Breast epithelium (tissue), 4 donors: ENCODE data around the gene SEPTIN5. TPM values are rescaled to one million over a fixed set of nuclear protein-coding genes. Genes with fewer than 3 reads are reported as not detected.

ENCODE experiments used
- DNase-seq, 2 donors: peaks; one replicate each; pipeline ENCODE4 v3.0.0-alpha.2; 2019; ENCODE audit warnings: low spot score in 2 of 2
- H3K27ac ChIP-seq, 2 donors: fragments of 200-600 bp; sonication (generic) in 1 of 2; one replicate each; pipeline ENCODE4 v1.5.1; 2016 to 2019; ENCODE audit warnings: mild to moderate bottlenecking in 1 of 2
- H3K27me3 ChIP-seq, 2 donors: fragments of 200-600 bp; sonication (generic) in 1 of 2; one replicate each; pipeline versions ENCODE4 v1.5.1 to v1.6.0; 2017 to 2019; ENCODE audit warnings: control low read depth in 1 of 2, mild to moderate bottlenecking in 1 of 2
- H3K36me3 ChIP-seq: fragments of 200-600 bp; one replicate; pipeline ENCODE4 v1.5.1; 2019
- H3K4me1 ChIP-seq, 2 donors: fragments of 200-600 bp; sonication (generic); one replicate each; pipeline ENCODE4 v1.5.1; 2016 to 2019; ENCODE audit warnings: control low read depth in 1 of 2
- H3K4me3 ChIP-seq, 3 donors: fragments of 200-600 bp; sonication (generic); 1 replicate in 2 of 3; 2 replicates in 1 of 3; pipeline ENCODE4 v1.5.1; 2016 to 2019; ENCODE audit warnings: mild to moderate bottlenecking in 3 of 3, moderate library complexity in 2 of 3
- H3K9me3 ChIP-seq, 2 donors: fragments of 200-600 bp; sonication (generic) in 1 of 2; one replicate each; pipeline ENCODE4 v1.5.1; 2016 to 2019; ENCODE audit warnings: control low read depth in 1 of 2
- POLR2A ChIP-seq: fragments of 450-650 bp; IDR thresholded peaks from one replicate; pipeline ENCODE4 v1.6.1; 2016; ENCODE audit warnings: antibody characterized with exemption, mild to moderate bottlenecking, moderate library complexity
- POLR2AphosphoS5 ChIP-seq, 3 donors: sonication (generic); formaldehyde crosslinking; IDR thresholded peaks; one replicate each; pipeline ENCODE4 v1.6.1; 2017; ENCODE audit warnings: antibody characterized with exemption in 3 of 3
- intact Hi-C: fragments of 100-400 bp; cut with DNase I; formaldehyde crosslinking; loops from one replicate; pipeline ENCODE4 v1.15.1; 2023; ENCODE audit warnings: low total_unique reads
- total RNA-seq, 3 donors: library from RNA; depleted of rRNA; stranded (reverse); fragments of >200 nt; gene quantifications; one replicate each; pipeline ENCODE4 v1.1.0, GENCODE V29; 2016
- TF ChIP-seq, protein P1 (sequence below), 3 donors: fragments of 450-650 bp; IDR thresholded peaks; one replicate each; pipeline ENCODE4 v1.5.1; 2016 to 2017; ENCODE audit warnings: antibody characterized with exemption in 3 of 3, mild to moderate bottlenecking in 3 of 3, moderate library complexity in 3 of 3

The SEPTIN5 gene
- total RNA-seq, 3 donors from 2014 or later, result 5.4 to 33.8 (median 18.4) TPM

DNA sequence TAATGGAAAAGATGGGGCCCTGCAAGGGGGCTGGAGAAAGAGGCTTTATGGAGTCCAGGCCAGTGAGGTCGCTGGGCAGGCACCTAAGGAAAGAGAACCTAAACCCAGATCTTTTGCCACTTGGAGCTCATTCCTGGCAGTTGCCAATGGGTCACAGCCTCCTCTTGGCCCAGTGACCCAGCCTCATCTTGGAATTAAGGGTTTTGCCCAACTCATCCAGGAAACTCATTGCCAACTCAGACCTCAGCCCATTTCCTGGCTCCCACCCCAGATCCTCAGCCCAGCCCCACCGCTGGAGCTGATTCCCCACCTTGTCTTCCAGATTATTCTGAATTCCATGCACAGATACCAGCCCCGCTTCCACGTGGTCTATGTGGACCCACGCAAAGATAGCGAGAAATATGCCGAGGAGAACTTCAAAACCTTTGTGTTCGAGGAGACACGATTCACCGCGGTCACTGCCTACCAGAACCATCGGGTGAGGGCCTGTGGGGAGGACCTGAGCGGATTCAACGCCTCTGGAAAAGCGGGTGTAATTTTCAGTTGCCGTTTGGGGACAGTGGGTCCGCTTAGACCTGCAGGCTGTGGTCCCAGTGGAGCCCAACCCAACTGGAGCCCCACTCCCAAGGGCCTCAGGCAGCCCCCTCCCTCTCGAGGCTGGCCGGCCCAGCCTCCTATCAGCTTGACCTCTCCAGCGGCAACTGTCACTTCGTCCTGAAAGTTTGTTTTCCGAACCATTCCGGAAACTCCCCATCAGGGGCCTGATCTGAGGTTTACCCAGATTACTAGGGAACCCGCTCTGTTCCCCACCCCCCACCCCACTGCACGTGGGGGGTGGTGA, 50.6 kb downstream of the SEPTIN5 start:
- Histone ChIP-seq H3K4me3 (peak overlapping the region in 1 of 3 donors; percentile 73), H3K9me3 (no peaks in the 10 kb centered on the region), H3K27me3 (peaks cover 0 to 25% of the 10 kb centered on the region in 2 donors), H3K36me3 (no peaks in the 10 kb centered on the region), H3K4me1 (peaks cover 0 to 4% of the 10 kb centered on the region in 2 donors), H3K27ac (no peak overlapping the region)
- intact Hi-C loops, result no loop called here
- DNase-seq, result no peak
- TF ChIP-seq POLR2A (no peak), POLR2AphosphoS5 (IDR thresholded peaks at IDR 0.05) (no peak)
- TF ChIP-seq, protein P1, sequence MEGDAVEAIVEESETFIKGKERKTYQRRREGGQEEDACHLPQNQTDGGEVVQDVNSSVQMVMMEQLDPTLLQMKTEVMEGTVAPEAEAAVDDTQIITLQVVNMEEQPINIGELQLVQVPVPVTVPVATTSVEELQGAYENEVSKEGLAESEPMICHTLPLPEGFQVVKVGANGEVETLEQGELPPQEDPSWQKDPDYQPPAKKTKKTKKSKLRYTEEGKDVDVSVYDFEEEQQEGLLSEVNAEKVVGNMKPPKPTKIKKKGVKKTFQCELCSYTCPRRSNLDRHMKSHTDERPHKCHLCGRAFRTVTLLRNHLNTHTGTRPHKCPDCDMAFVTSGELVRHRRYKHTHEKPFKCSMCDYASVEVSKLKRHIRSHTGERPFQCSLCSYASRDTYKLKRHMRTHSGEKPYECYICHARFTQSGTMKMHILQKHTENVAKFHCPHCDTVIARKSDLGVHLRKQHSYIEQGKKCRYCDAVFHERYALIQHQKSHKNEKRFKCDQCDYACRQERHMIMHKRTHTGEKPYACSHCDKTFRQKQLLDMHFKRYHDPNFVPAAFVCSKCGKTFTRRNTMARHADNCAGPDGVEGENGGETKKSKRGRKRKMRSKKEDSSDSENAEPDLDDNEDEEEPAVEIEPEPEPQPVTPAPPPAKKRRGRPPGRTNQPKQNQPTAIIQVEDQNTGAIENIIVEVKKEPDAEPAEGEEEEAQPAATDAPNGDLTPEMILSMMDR (IDR thresholded peaks at IDR 0.05), result no peak

DNA sequence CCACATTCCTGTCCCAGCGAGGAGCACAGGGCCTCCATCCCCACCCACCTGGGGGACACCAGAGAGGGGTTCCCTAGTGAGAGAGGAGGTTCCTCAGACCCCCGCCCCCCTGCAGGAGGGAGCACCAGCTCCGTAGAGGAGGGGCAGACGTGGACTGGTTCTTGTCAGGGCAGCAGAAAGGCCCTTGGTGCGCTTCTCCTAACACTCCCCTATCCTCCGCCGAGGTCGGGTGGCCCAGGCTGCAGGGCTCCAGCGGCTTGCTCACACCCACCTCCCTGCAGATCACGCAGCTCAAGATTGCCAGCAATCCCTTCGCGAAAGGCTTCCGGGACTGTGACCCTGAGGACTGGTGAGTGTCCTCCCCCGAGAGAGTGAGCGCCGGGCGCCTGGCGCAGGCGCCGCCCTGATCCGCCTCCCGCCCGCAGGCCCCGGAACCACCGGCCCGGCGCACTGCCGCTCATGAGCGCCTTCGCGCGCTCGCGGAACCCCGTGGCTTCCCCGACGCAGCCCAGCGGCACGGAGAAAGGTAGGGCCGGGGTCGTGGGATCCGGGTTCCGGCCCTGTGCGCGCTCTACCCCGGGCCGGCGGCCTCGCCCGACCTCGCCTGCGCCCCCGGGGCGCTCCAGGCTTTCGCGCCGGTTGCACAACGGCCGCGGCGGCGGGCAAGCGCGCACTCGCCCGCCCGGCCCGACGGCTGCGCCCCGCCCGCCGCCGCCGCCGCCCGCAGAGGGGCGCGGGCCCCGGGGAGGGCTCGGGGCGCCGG, 51.4 kb downstream of the SEPTIN5 start:
- Histone ChIP-seq H3K4me3 (peak overlapping the region; percentile 49 to 73 (median 50)), H3K9me3 (no peaks in the 10 kb centered on the region), H3K4me1 (peaks cover 0 to 4% of the 10 kb centered on the region in 2 donors), H3K27ac (peak overlapping the region in 1 of 2 donors; percentile 45), H3K27me3 (peaks cover 0 to 25% of the 10 kb centered on the region in 2 donors), H3K36me3 (no peaks in the 10 kb centered on the region)
- no peak for DNase-seq
- TF ChIP-seq POLR2AphosphoS5 (IDR thresholded peaks at IDR 0.05) (no peak), POLR2A (no peak)
- TF ChIP-seq, protein P1 (IDR thresholded peaks at IDR 0.05), result no peak
- intact Hi-C loops, result no loop called here

DNA sequence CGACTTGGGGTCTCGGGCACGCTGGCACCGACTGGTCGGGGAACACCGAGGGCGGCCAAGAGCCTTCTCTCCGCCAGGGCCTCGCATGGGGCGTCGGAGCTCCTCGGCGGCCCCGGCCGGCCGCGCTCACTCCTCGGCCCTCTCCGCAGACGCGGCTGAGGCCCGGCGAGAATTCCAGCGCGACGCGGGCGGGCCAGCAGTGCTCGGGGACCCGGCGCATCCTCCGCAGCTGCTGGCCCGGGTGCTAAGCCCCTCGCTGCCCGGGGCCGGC, 51.9 kb downstream of the SEPTIN5 start:
- Histone ChIP-seq H3K27ac (peak overlapping the region in 1 of 2 donors; percentile 45), H3K36me3 (no peaks in the 10 kb centered on the region), H3K27me3 (peaks cover 0 to 25% of the 10 kb centered on the region in 2 donors), H3K4me1 (peaks cover 0 to 4% of the 10 kb centered on the region in 2 donors), H3K9me3 (no peaks in the 10 kb centered on the region), H3K4me3 (peak overlapping the region; percentile 49 to 73 (median 50))
- DNase-seq, result no peak
- TF ChIP-seq, protein P1 (IDR thresholded peaks at IDR 0.05), result no peak
- no peak for TF ChIP-seq POLR2A
- no peak for TF ChIP-seq POLR2AphosphoS5 (IDR thresholded peaks at IDR 0.05)
- intact Hi-C loops, result no loop called here

DNA sequence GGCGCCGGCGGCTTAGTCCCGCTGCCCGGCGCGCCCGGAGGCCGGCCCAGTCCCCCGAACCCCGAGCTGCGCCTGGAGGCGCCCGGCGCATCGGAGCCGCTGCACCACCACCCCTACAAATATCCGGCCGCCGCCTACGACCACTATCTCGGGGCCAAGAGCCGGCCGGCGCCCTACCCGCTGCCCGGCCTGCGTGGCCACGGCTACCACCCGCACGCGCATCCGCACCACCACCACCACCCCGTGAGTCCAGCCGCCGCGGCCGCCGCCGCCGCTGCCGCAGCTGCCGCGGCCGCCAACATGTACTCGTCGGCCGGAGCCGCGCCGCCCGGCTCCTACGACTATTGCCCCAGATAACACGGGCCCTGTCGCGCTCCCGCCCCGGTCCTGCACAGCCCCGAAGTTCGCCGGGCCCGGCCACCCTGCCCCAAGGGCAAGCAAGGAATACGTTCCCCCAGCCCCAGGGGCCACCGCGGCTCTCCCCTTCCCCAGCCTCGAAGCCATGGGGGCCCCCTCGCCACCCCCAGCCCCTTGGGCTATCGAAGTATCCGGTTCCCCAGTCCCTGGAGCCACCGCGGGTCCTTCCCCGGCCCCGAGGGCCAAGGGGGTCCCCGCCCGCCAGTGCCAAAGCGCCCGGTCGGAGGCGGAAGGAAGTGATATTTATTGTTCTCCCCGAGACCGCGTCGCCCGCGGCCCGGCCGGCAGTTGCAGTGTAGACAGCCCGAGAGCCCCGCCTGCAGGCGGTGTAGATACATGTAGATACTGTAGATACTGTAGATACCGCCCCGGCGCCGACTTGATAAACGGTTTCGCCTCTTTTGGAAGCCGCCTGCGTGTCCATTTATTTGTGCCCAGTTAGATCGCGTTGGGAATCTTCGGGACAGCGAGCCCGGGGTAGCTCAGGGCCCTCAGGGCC, 52.5 kb downstream of the SEPTIN5 start:
- TF ChIP-seq, protein P1 (IDR thresholded peaks at IDR 0.05), result no peak
- TF ChIP-seq POLR2A (no peak), POLR2AphosphoS5 (IDR thresholded peaks at IDR 0.05) (no peak)
- Histone ChIP-seq H3K27ac (peak overlapping the region in 1 of 2 donors; percentile 45), H3K36me3 (no peaks in the 10 kb centered on the region), H3K4me3 (peak overlapping the region; percentile 49 to 73 (median 50)), H3K9me3 (no peaks in the 10 kb centered on the region), H3K4me1 (peaks cover 0 to 4% of the 10 kb centered on the region in 2 donors), H3K27me3 (peaks cover 0 to 25% of the 10 kb centered on the region in 2 donors)
- intact Hi-C loops, result no loop called here
- no peak for DNase-seq
